GM18909 (cell line): Measurements from ENCODE around the gene TPP2.

Source experiments
- ATAC-seq: cut with Tn5 transposase; IDR thresholded peaks from one replicate; pipeline ENCODE4 v1.9.1; 2021; ENCODE audit warnings: mild to moderate bottlenecking; ENCODE audit not compliant: unreplicated experiment, poor library complexity

The TPP2 gene

DNA sequence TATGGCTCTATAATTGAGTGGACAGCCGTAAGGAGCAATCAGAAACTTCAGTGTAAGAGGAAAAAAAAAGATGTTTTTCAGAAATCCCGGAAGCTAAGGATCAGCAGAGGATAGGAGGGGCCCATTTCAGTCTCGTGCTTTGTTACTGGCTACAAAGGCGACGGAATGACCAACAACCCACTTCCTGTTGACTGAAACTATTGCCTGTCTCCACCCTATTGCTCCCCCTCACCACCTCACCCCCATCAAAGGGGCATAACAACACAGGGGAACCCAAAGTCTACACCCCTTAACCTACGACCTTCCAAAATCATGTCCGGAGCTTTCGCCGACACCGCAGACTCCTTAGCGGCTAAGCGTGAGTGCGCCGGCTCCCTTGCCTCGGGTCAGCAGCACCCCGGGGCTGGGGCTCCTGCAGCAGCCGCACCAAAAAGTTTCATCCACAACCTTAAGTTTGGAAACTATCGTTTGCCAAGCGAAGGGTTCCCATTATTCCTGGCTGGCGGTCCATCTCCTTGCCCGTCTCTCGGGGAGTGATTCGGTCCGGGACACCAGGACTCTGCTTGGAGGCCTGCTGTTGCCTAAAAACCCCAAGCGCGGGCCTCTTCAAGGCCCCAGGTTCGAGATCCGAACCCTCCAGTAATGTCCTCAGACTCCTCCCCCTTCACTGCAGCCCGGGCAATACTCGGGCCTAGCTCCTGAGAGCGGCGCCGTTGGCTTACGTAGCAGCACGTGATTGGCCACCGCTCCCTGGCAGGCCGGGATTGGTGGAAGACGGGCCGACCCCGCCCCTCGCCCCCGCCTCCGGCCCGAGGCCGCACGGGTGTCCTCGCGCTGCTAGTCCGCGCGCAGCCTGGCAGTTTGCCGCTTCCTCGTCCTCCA is at the start of gene TPP2:
TSS of gene TPP2 (plus strand) at position 840 of the 882 bp plus-strand sequence. CDS start 53 bp downstream, outside the sequence.
- peak; percentile 79 for ATAC-seq

DNA sequence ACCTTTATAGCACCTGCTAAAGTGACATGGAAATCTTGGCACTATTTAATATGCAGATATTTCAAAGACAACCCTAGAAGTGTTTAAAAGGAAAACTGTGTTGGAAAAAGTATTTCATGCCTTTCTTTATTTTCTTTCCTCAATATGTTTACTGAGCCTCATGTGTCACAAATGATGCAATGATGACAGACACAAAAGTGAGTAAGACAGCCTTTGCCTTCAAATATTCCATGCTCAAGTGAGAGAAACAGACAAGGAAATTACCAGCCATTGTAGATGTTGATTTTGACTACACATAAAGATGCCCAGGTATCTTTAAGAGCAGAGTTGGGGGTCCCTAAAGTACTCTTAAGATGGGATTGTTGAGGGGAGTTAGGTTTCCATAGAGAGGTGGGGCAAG is 48.0 kb upstream of the TPP2 start:
- no peak for ATAC-seq

DNA sequence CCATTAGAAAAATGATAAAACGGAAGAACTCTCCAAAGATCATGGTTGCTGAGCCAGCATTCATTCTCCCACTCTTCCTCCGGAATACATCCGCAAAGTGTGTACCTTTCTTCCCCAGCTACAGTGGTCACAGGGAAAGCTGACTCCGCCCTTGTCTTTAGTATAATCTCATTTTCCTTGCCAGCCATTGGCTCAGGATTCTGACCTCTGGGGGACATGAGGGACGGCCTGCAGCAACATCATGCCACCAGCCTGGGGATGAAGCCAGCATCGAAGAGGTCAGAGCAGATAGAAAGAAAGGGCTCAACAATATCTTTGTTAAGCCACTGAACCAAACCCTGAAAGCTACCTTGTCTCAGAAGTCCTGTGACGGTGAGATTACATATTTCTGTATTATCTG is 46.3 kb upstream of the TPP2 start:
- ATAC-seq: no peak

DNA sequence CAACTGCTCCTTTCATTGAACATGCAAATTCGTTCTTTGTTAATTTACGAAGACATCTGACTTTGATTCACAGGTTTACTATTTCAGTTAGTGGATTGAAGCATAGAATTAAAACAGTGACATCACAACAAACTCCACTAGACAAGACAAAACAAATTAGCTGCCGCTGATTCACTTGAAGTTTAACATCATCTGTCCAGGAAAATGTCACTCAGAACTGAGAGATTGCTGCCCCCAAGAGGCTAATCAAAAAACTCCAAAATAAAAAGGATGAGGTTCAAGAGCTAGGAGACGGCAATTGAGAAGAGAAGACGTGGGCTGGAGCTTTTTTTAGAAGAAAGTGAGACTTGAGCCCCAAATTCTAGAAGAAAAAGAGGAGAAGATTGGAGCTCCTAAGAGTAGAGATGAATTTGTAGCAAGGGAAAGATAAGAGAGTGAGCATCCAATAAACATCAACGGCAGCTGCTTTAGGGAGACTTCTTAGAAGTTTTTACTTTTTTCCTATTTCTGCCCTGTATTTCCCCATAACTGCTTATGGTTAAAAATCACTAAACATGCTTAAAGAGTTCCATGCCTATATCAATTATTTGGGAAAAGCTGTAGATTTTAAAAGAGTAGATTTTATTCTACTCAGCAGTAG is 40.8 kb upstream of the TPP2 start:
- peak; percentile 67 for ATAC-seq

DNA sequence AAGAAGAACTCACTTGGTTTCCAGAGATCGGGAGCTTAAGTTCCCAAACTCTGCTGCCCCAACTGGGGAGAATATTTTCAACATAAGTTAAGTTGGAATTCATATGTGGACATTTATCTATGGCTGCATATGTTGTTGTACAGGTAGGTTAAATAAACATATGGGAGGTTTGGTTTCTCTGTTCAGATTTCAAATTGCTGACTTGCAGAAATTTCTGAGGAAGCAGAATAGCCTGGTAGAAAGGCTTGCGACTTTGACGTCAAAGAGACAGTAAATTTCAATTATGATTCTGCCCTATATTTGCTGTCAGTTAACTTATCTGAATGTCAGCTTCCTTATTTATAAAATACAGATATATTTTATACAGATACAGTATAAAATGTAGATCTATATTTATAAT is 40.0 kb upstream of the TPP2 start:
- no peak for ATAC-seq

DNA sequence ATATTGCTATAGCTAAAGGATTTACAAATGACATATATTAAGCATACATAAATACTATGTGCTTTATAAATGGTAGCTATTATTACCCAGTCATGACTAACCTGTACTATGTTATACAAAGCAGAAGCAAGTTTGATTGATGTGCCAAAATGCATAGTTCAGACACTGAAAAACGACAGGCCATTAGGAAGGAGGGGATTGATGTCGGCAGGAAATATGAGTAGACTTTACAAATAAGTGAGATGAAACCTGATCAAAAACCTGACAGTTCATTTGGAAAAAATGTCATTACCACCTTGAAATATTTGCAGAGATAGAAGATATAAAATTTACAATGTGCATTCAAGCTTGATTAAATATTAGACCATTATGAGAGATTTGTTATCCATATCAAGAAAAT is 38.8 kb upstream of the TPP2 start:
- no peak for ATAC-seq

DNA sequence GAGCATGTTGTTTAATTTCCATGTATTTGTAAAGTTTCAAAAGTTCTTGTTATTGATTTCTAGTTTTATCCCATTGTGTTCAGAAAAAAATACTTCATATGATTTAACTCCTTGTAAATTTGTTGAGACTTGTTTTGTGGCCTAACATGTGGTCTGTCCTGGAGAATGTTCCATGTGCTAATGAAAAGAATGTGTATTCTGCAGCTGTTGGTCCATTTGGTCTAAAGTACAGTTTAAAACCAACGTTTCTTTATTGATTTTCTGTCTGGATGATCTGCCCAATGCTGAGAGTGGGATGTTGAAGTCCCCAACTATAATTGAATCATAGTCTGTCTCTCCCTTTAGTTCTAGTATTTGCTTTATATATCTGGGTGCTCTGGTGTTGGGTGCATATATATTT is 34.9 kb upstream of the TPP2 start:
- no peak for ATAC-seq

DNA sequence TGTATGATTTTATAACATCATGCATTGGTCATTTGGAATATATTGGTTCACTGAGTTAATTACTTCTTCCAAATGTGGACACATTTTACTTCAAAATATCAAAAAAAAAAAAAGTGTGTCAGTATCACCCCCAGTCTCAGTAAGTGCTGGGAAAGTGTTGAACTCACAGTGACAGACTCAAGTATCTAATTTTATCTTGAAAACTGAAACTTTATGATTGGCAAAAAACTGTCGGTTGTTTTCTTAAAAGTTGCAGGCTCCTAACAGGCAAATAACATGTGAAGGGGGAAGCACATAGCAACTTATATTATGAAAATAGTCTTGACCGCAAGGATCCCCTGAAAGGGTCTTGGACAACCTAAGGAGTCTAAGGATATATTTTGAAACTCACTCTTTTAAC is 33.5 kb upstream of the TPP2 start:
- ATAC-seq: no peak

DNA sequence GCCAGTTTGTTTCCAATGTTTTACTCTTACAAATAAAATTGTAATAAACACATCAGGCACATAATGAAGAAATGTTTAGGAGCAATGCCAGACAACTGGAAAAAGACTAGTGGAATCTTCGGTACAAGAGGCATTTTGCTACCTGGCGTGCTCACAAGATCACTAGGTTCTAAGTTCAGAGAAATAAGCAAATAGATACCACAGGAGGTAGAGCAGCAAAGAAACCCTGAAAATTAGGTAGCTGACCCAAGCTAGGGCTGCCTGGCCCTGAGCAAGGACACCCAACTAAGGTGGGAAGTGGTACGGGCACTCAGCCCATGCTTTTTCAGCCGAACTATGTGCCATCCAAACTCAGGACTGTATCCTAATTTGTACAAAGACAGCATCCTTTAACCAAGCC is 32.2 kb upstream of the TPP2 start:
- no peak for ATAC-seq

DNA sequence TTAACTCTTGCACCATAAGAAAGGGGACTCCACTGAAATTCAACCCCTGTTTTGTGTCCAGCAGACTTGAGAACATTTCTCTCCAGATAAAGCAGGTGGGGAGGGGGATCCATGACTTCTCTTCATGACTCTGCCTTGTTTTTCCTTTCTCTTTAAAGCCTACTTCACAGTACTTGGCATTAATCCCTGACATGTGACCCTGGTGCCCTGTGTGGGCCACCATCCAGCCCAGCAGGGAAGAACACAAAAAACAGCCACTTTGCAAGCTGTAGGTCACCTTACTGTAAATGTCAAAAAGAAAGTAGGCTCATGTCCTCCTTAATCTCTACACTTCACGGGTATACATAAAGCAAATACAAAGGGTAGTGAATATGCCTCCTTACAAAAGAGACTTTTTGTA is 30.3 kb upstream of the TPP2 start:
- ATAC-seq: no peak

DNA sequence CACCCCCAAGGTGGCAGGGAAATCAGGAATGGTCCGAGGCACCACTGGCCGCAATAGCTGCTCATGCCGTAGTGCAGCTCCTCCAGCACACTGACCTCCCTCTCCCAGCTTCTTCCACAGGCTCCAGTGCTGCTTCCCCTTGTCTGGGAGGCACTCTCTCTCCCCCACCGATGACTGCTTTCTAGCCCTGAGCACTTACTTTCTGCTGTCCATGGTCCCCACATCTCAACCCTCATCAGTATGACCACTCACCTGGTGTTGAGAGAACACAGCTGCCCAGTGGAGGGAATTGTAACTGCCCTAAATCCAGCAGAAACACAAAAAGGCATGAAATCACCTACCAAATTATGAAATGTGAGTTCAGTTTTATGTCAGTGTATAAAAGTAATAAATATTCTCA is 28.9 kb upstream of the TPP2 start:
- no peak for ATAC-seq

DNA sequence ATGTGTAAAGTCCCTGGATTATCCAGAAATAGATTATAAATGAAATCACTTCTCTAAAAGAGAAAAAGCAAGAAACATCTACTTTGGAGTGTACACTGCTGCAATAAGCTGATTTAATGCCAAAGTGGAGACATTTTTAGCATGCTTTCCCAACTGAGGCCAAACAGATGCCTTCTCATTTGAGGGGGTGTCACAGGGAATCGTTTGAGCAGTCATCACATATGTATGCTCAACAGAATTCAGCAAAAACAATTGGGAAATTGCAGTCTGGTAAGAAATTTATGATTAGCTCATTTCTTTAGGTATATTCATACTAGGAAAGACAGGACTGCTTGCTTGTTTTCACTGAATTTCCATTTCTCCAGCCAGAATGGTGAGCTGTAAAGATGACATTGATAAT is 27.3 kb upstream of the TPP2 start:
- ATAC-seq: no peak

DNA sequence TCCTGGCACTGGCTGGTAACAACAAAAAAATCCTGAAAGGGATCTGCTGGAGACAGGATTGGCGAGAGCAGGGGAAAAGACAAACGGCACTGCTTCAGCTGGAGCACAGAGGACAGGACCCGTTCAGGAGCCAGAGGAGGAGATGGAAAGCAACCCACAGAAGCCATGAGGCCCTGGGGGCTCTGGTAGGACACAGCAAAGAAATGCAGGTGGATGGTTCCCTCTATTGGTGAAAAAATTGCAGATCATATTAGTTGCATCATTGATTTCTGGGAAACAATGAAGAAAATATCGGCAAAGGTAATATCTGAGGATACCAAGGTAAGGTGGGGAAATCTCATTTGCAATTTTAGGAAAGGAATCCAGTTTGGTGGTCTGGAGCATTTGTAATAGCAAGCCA is 25.7 kb upstream of the TPP2 start:
- no peak for ATAC-seq

DNA sequence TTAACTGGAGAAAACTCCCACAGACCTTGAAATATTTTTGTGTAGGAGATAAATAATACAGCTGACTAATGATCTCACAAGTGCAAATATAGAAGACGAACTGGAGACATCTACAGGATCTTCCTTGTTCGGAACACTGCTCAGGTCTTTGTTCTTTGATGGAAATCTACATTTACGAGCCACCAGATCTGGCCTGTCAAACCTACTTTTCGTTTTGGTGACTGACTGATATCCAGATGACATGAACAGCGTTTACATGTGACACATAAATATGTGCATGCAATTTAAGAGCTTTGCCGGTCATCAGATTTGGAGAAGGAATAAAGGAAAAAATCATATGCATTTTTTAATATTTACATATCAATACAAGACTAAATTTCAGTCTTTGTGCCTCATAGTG is 24.5 kb upstream of the TPP2 start:
- no peak for ATAC-seq

DNA sequence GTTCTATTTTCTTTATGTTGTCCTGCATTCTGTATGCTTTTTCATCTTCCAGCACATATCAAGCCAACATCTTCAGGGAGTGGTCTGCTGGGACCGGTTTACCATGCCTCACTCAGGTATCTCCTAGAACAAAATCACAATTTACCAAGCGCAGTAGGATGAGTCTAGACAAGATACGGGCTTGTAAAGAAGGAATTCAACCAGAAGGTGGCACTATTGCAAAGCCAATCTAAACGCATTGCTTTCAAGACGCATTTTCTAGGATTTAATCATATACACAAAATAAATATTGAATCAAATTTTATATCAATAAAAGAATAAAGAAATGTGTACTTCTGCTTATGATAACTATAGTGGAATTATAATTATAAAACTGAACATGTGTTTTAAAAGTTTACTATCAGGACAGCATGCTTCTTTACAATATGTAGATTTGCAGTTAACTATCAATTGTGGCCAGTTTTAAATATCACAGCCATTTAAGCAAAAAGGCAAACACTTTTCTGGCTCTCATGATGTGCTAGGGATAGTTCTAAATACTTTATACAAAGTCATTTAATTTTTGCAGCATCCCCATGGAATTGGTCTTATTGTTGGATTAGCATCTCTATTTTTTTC is 16.1 kb upstream of the TPP2 start:
- ATAC-seq: peak; percentile 69

DNA sequence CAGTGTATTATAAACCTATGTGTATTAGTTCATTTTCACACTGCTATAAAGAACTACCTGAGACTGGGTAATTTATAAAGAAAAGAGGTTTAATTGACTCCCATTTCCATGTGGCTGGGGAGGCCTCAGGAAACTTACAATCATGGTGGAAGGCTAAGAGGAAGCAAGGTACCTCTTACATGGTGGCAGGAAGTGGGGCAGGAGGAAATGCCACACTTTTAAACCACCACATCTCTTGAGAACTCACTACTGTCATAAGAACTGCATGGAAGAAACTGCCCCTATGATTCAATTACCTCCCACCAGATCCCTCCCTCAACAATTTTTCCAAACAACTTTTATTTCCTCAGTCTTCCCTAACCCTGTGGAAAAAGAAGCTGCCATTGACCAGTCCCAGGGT is 14.5 kb upstream of the TPP2 start:
- ATAC-seq: no peak

DNA sequence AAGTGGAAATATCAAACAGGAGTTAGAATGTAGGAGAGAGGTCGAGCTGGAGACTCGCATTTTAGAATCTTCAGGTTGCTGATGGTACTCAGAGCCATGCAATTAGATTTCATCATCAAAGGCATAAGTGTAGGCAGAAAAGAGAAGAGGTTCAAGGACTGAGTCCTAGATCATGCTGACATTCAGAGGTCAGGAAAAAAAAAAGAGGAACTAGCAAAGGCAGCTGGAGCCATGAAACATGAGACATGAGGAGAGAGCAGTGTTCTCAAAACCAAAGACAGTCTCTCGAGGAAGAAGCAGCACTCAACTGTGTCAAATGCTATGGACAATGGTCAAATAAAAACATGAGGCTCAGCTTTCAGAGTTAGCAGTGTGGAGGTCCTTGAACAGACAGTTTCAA is 12.4 kb upstream of the TPP2 start:
- peak; percentile 73 for ATAC-seq

DNA sequence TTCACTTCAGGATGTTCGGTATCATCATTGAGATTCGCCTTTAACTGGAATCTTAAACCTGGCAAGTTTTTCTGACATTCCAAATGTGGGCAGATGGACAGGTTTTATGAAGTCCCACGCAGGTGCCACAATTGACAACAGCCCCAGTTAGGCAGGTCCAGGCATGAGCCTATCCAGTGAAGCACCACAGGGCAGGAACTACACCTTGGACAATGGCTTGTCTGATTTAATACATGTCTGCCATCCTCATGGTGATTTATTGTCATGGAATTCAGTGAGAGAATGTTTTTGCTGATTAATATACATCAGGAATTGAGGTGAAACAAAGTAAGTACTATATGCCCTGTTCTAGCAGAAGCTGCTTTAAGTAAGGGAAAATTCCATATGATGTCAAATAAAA is 10.2 kb upstream of the TPP2 start:
- no peak for ATAC-seq

DNA sequence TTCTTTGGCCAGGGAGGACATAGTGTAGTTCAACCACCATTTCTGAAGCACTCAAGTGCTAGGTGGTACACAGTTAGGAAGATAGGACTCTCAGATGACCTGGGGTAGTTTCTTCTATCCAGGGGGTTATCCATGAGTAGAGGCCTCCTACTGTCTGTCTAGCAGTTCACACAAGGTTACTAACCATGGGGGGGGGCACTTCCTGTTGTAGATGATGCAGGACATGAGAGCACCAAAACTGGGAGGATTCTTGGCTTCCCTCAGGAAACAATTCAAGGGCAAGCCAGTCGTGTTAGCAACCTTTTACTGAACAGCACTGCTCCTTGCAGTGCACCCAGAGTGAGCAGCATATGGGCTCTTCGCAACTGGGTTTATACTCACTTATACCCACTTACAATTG is 8.9 kb upstream of the TPP2 start:
- no peak for ATAC-seq

DNA sequence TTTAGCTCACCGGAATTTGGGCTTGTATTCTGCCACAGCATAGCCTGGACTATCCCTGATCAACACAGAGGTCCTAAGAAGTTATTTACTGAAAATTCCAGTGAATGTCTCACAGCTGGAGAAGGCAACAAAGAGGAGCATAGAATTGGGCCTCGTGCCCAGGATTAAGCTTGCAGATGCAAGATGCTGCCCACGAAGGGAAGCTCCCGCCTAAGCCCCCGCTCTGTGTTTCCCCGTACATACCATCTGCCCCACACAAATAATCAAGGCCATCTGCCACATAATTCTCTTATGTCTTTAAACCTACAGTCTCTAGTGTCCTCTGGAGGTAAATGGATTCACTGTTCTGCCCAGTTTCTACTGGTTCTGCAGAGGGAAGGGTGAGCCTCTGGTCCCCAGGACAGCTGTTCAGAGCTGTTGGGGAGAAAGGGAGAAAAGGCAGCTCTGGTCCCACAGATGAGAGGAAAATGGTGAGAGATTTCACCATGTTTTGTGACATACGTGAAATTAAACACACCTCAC is 7.4 kb upstream of the TPP2 start:
- ATAC-seq: no peak
